Mucosa of rectum (tissue), 2 donors: ENCODE measurements around the gene ING3.

Source experiments
- H3K27ac ChIP-seq, 2 donors: one replicate each; pipeline ENCODE4 v1.7.0; 2013; ENCODE audit warnings: inconsistent platforms in 2 of 2, low read depth in 2 of 2, low read length in 2 of 2
- H3K27me3 ChIP-seq, 2 donors: one replicate each; pipeline ENCODE4 v1.7.0; 2013; ENCODE audit warnings: low read length in 2 of 2; ENCODE audit not compliant: control insufficient read depth in 2 of 2, insufficient read depth in 2 of 2
- H3K36me3 ChIP-seq, 2 donors: one replicate each; pipeline ENCODE4 v1.7.0; 2013; ENCODE audit warnings: low read length in 2 of 2; ENCODE audit not compliant: control insufficient read depth in 2 of 2, insufficient read depth in 2 of 2
- H3K4me1 ChIP-seq, 2 donors: one replicate each; pipeline ENCODE4 v1.7.0; 2013; ENCODE audit warnings: low read length in 2 of 2, mild to moderate bottlenecking in 1 of 2; ENCODE audit not compliant: control insufficient read depth in 2 of 2, insufficient read depth in 2 of 2
- H3K4me3 ChIP-seq, 2 donors: one replicate each; pipeline ENCODE4 v1.7.0; 2013; ENCODE audit warnings: low read length in 2 of 2
- H3K9ac ChIP-seq, 2 donors: one replicate each; pipeline ENCODE4 v1.7.0; 2013; ENCODE audit warnings: low read length in 2 of 2, low read depth in 1 of 2, mild to moderate bottlenecking in 1 of 2
- H3K9me3 ChIP-seq, 2 donors: one replicate each; pipeline ENCODE4 v1.7.0; 2013; ENCODE audit warnings: low read length in 2 of 2; ENCODE audit not compliant: control insufficient read depth in 2 of 2
- donor health status: healthy.
- donor health status: Normal muscosa, but diverticular disease.

The ING3 gene

DNA sequence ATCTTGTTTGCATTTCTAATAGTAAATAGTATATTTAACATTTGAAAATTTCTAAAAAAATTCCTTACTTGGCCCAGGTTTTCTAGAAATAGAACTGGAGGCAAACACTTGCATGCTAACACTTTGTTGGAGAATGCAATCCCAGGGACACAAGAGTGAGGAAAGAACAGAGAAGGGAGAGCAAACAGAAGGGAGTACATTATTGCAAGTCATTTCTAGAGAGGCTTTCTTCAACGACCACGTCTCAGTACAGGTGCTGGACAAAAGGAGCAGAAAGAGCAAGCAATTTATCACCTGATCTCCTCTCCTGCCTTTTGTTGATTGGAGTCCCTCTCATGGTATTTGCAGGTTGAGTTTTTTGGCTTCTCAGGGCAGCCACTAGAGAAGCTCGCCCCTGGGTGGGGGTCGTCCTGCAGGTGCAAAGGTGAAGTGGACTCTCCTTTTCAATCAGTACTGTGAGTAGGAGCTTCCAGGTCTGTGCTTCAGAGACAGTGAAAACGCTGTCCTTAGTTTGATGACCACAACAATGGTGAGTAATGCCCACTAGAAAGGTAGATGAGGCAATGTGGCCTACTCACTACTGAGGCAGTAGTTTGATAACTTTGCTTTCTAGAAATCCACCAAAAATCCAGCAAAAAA, 43.1 kb downstream of the ING3 start:
- Histone ChIP-seq H3K36me3 (no peaks in the 10 kb centered on the region), H3K4me1 (peaks cover 0 to 3% of the 10 kb centered on the region in 2 donors), H3K4me3 (no peak overlapping the region), H3K27me3 (peaks cover 2 to 9% of the 10 kb centered on the region in 2 donors), H3K9me3 (no peaks in the 10 kb centered on the region), H3K27ac (no peak overlapping the region), H3K9ac (no peak overlapping the region)

DNA sequence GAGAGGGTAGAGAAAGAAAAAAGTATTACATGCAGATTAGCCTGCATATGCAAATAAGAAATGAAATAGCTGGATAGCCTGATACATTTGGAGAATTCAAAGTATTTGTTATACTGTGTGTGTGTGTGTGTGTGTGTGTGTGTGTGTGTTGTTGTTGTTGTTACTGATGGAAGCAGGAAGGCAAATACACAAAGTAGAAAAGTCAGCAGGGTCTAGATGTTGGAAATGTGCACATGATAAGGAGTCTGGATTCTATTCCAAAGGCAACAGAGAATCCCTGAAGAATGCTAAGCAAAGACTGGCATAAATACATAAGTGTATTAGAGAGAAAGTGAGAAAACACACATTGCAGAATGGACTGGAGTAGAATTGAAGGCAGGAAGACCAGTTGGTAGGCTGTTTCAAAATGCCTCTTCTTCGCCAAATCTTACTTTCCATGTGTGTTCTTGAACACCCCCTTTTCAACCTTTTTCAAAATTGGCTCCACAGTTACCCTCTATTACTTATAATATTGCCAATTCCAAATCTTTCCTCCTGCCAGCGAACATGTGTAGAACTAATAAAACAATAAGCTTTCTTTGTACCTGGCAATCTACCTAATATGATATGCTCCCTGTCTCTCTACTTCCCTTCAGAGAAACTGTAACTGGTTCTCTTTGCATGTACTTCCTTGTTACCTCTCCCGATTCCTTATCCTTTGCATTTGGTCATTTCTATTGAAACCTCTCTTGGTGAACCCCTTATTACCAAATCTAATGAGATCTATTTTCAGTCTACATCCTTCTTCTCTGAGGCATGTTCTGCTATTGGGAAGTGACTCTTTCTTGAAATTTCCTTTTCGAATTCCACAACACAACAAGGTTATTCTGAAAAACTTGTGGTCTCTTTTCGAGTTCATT, 44.2 kb downstream of the ING3 start:
- Histone ChIP-seq H3K4me3 (no peak overlapping the region), H3K27me3 (peaks cover 0 to 5% of the 10 kb centered on the region in 2 donors), H3K9ac (no peak overlapping the region), H3K27ac (no peak overlapping the region), H3K9me3 (no peaks in the 10 kb centered on the region), H3K4me1 (no peaks in the 10 kb centered on the region), H3K36me3 (no peaks in the 10 kb centered on the region)

DNA sequence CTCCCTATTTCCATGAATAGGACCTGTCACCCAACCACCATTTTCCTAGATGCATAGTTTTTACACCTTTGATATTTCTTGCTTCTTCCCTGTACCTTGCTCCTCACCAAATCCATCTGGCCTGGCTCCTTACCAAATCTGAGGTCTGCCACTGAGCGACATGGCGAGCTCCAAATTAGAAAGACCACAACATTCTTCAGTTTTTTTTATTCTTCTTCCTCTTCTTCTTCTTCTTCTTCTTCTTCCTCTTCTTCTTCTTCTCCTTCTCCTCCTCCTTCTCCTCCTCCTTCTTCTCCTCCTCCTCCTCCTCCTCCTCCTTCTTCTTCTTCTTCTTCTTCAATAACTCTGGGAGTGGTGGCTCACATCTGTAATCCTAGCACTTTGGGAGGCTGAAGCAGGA, 45.1 kb downstream of the ING3 start:
- no peaks in the 10 kb centered on the region for H3K4me1 ChIP-seq
- no peak overlapping the region for H3K27ac ChIP-seq
- no peaks in the 10 kb centered on the region for H3K9me3 ChIP-seq
- no peak overlapping the region for H3K9ac ChIP-seq
- peaks cover 0 to 2% of the 10 kb centered on the region in 2 donors for H3K27me3 ChIP-seq
- no peak overlapping the region for H3K4me3 ChIP-seq
- no peaks in the 10 kb centered on the region for H3K36me3 ChIP-seq

- H3K4me1 ChIP-seq = no peaks in the 10 kb centered on the region
- H3K27ac ChIP-seq = peak overlapping the region; percentile 19 to 29
Measured at GRCh38 chr7:120996333-120996987, 45.9 kb downstream of the ING3 start.

DNA sequence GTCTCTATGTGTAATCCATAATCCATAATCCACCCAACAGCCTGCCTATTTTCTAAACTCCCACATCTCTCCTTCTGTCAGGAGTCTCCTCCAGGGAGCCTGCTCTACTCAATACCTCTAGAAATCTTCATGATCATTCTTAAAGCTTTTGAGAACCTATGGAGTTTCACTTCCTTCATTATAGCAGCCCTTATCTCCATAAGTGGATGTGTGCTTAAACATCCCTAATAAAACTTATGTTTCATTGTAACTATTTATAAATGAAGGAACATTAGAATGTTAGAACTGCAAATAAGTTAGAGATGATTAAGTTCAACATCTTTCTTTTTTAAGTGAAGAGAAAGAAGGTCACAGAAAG, 46.4 kb downstream of the ING3 start:
- peak overlapping the region; percentile 7 to 29 for H3K27ac ChIP-seq
- H3K4me1 ChIP-seq = no peaks in the 10 kb centered on the region

More at GRCh38 chr7:120996333-120996987, 45.9 kb downstream of the ING3 start:
- Histone ChIP-seq H3K4me3 (no peak overlapping the region), H3K36me3 (no peaks in the 10 kb centered on the region), H3K9me3 (no peaks in the 10 kb centered on the region), H3K27me3 (no peaks in the 10 kb centered on the region), H3K9ac (no peak overlapping the region)

DNA sequence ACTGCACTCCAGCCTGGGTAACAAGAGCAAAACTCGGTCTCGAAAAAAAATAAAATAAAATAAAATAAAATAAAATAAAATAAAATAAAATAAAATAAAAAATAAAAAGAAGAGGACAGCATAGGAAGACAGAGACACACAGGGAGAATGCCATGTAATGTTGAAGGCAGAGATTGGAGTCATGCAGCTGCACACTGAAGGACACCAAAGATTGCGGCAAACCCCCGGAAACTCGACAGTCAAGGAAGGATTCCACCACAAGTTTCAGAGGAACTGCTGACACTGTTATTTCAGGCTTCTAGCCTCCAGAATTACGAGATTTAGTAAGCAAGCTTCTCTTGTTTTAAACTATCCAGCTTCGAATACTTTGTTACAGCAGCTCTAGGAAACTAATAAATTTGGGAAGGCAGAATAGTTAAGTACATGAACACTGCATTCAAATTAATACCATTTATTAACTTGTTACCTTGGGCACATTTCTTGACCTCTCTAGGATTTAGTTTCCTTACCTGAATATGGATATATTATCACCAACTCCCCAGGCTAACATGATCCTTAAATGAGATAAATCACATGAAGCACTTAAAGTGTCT, 47.4 kb downstream of the ING3 start:
- Histone ChIP-seq H3K27me3 (no peaks in the 10 kb centered on the region), H3K9me3 (no peaks in the 10 kb centered on the region), H3K27ac (no peak overlapping the region), H3K9ac (no peak overlapping the region), H3K4me1 (no peaks in the 10 kb centered on the region), H3K4me3 (no peak overlapping the region), H3K36me3 (no peaks in the 10 kb centered on the region)

More for the DNA sequence above, 46.4 kb downstream of the ING3 start:
- Histone ChIP-seq H3K4me3 (no peak overlapping the region), H3K9me3 (no peaks in the 10 kb centered on the region), H3K36me3 (no peaks in the 10 kb centered on the region), H3K9ac (no peak overlapping the region), H3K27me3 (no peaks in the 10 kb centered on the region)

- no peaks in the 10 kb centered on the region for H3K9me3 ChIP-seq
- no peaks in the 10 kb centered on the region for H3K27me3 ChIP-seq
- no peaks in the 10 kb centered on the region for H3K36me3 ChIP-seq
- no peak overlapping the region for H3K9ac ChIP-seq
- no peak overlapping the region for H3K4me3 ChIP-seq
- H3K4me1 ChIP-seq = no peaks in the 10 kb centered on the region
- H3K27ac ChIP-seq = no peak overlapping the region
Measured at GRCh38 chr7:120998520-120998919, 47.9 kb downstream of the ING3 start.

GRCh38 chr7:120998996-120999565, 48.5 kb downstream of the ING3 start:
- no peaks in the 10 kb centered on the region for H3K27me3 ChIP-seq
- no peaks in the 10 kb centered on the region for H3K4me1 ChIP-seq
- H3K9me3 ChIP-seq = no peaks in the 10 kb centered on the region
- no peak overlapping the region for H3K9ac ChIP-seq
- no peak overlapping the region for H3K27ac ChIP-seq
- no peak overlapping the region for H3K4me3 ChIP-seq
- no peaks in the 10 kb centered on the region for H3K36me3 ChIP-seq

GRCh38 chr7:121000081-121000983, 49.8 kb downstream of the ING3 start:
- no peak overlapping the region for H3K9ac ChIP-seq
- no peaks in the 10 kb centered on the region for H3K36me3 ChIP-seq
- H3K4me1 ChIP-seq = no peaks in the 10 kb centered on the region
- no peak overlapping the region for H3K4me3 ChIP-seq
- H3K9me3 ChIP-seq = no peaks in the 10 kb centered on the region
- peak overlapping the region; percentile 24 to 50 for H3K27ac ChIP-seq
- H3K27me3 ChIP-seq = no peaks in the 10 kb centered on the region
